ENCODE results near the gene UBE2QL1.

UBE2QL1 gene

DNA sequence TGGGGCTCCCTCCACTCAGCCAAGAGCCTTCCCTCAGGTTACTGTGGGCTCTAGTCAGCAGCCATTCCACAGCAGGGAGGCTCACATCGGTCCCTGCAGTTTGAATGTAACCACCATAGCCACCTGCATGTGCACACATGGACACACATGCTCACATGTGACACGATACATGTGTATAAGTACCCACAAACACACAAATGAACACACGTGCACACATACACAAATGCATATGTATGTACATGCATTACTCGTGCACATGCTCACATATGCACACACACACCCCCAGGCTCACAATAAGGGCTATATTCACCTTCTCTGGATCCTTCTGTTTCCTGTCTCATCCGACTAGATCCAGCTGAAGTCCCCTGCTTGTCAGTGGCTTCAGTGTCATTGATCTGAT is 36.2 kb downstream of the UBE2QL1 start:
- TF ChIP-seq SNAI2 (CRISPR knock-in tag; IDR thresholded peaks at IDR 0.05) (no peak), GLIS3 (CRISPR knock-in tag; IDR thresholded peaks at IDR 0.05) (no peak), ZNF70 (CRISPR knock-in tag; IDR thresholded peaks at IDR 0.05) (no peak), CREB5 (CRISPR knock-in tag; IDR thresholded peaks at IDR 0.05; ENCODE audit: low read depth) (no peak), OSR1 (CRISPR knock-in tag; IDR thresholded peaks at IDR 0.05) (no peak), TOX (CRISPR knock-in tag; IDR thresholded peaks at IDR 0.05; ENCODE audit: borderline replicate concordance) (no peak), CSRNP3 (CRISPR knock-in tag; IDR thresholded peaks at IDR 0.05) (no peak)
- TF ChIP-seq, protein P1, sequence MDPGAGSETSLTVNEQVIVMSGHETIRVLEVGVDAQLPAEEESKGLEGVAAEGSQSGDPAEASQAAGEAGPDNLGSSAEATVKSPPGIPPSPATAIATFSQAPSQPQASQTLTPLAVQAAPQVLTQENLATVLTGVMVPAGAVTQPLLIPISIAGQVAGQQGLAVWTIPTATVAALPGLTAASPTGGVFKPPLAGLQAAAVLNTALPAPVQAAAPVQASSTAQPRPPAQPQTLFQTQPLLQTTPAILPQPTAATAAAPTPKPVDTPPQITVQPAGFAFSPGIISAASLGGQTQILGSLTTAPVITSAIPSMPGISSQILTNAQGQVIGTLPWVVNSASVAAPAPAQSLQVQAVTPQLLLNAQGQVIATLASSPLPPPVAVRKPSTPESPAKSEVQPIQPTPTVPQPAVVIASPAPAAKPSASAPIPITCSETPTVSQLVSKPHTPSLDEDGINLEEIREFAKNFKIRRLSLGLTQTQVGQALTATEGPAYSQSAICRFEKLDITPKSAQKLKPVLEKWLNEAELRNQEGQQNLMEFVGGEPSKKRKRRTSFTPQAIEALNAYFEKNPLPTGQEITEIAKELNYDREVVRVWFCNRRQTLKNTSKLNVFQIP (CRISPR knock-in tag; IDR thresholded peaks at IDR 0.05; ENCODE audit: borderline replicate concordance, low read depth), result no peak

DNA sequence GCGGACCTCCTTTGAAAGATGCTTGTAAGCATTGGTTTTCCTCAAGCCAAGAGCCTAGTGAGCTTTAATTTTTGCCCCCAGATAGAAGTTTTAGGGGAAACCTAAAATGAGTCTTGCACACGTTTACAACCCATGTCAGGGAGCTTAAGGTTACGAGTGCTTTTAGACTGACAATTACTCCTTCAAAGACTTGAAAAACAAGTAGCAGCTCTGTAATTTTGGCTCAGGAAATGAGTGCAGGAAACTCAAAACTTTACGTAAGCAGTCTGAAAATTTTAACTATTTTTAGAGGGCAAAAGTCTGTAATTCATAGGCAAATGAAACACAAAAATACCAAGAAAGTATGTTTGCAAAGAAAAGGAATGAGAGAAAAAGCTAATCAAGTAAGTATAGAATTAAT is 36.8 kb downstream of the UBE2QL1 start:
- ATAC-seq, result no peak
- no peak for TF ChIP-seq GLIS3 (CRISPR knock-in tag; IDR thresholded peaks at IDR 0.05)
- TF ChIP-seq ESRRG (CRISPR knock-in tag; IDR thresholded peaks at IDR 0.05), result no peak
- no peak for TF ChIP-seq PPARA (CRISPR knock-in tag; IDR thresholded peaks at IDR 0.05; ENCODE audit: borderline replicate concordance)
- TF ChIP-seq ISL1 (CRISPR knock-in tag; IDR thresholded peaks at IDR 0.05), result no peak
- TF ChIP-seq CREB5 (CRISPR knock-in tag; IDR thresholded peaks at IDR 0.05; ENCODE audit: low read depth), result no peak

More for the DNA sequence above, 36.2 kb downstream of the UBE2QL1 start:
- no peak for ATAC-seq

DNA sequence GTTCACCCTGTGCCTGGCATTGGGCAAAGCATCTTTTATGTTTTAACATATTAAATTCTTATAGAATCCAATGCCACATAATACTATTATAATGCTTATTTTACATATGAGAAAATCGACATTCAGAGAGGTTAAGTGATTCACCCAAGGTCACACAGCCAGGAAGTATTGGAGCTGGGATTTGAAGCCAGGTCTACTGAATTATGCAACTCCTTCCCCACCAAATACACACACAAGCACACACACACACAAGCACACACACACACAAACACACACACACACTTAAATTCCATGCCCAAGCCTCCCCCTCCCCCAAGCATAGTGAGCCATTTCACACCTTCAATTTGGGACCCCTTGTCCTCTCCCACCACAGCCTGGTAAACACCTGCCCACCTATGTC is 37.4 kb downstream of the UBE2QL1 start:
- no peak for ATAC-seq
- TF ChIP-seq RARB (CRISPR knock-in tag; IDR thresholded peaks at IDR 0.05), result no peak
- TF ChIP-seq ARNTL (CRISPR knock-in tag; IDR thresholded peaks at IDR 0.05; ENCODE audit: borderline replicate concordance, low read depth), result no peak
- TF ChIP-seq, protein P2, sequence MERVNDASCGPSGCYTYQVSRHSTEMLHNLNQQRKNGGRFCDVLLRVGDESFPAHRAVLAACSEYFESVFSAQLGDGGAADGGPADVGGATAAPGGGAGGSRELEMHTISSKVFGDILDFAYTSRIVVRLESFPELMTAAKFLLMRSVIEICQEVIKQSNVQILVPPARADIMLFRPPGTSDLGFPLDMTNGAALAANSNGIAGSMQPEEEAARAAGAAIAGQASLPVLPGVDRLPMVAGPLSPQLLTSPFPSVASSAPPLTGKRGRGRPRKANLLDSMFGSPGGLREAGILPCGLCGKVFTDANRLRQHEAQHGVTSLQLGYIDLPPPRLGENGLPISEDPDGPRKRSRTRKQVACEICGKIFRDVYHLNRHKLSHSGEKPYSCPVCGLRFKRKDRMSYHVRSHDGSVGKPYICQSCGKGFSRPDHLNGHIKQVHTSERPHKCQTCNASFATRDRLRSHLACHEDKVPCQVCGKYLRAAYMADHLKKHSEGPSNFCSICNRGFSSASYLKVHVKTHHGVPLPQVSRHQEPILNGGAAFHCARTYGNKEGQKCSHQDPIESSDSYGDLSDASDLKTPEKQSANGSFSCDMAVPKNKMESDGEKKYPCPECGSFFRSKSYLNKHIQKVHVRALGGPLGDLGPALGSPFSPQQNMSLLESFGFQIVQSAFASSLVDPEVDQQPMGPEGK (CRISPR knock-in tag; IDR thresholded peaks at IDR 0.05; ENCODE audit: borderline replicate concordance), result no peak
- TF ChIP-seq ZFP30 (CRISPR knock-in tag; IDR thresholded peaks at IDR 0.05), result no peak
- no peak for TF ChIP-seq CSDC2 (CRISPR knock-in tag; IDR thresholded peaks at IDR 0.05)
- no peak for TF ChIP-seq OSR1 (CRISPR knock-in tag; IDR thresholded peaks at IDR 0.05)
- TF ChIP-seq TCF4 (CRISPR knock-in tag; IDR thresholded peaks at IDR 0.05; ENCODE audit: borderline replicate concordance), result no peak
- no peak for TF ChIP-seq ZFP3 (CRISPR knock-in tag; IDR thresholded peaks at IDR 0.05)
- no peak for TF ChIP-seq ZNF565 (CRISPR knock-in tag; conservative IDR thresholded peaks at IDR 0.05; ENCODE audit: low read depth)
- TF ChIP-seq, protein P3, sequence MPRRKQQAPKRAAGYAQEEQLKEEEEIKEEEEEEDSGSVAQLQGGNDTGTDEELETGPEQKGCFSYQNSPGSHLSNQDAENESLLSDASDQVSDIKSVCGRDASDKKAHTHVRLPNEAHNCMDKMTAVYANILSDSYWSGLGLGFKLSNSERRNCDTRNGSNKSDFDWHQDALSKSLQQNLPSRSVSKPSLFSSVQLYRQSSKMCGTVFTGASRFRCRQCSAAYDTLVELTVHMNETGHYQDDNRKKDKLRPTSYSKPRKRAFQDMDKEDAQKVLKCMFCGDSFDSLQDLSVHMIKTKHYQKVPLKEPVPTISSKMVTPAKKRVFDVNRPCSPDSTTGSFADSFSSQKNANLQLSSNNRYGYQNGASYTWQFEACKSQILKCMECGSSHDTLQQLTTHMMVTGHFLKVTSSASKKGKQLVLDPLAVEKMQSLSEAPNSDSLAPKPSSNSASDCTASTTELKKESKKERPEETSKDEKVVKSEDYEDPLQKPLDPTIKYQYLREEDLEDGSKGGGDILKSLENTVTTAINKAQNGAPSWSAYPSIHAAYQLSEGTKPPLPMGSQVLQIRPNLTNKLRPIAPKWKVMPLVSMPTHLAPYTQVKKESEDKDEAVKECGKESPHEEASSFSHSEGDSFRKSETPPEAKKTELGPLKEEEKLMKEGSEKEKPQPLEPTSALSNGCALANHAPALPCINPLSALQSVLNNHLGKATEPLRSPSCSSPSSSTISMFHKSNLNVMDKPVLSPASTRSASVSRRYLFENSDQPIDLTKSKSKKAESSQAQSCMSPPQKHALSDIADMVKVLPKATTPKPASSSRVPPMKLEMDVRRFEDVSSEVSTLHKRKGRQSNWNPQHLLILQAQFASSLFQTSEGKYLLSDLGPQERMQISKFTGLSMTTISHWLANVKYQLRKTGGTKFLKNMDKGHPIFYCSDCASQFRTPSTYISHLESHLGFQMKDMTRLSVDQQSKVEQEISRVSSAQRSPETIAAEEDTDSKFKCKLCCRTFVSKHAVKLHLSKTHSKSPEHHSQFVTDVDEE (CRISPR knock-in tag; IDR thresholded peaks at IDR 0.05), result no peak
- TF ChIP-seq ZNF8 (CRISPR knock-in tag; IDR thresholded peaks at IDR 0.05), result no peak
- no peak for TF ChIP-seq ZNF70 (CRISPR knock-in tag; IDR thresholded peaks at IDR 0.05)
- TF ChIP-seq ISL1 (CRISPR knock-in tag; IDR thresholded peaks at IDR 0.05), result no peak
- no peak for TF ChIP-seq TOX (CRISPR knock-in tag; IDR thresholded peaks at IDR 0.05; ENCODE audit: borderline replicate concordance)
- TF ChIP-seq BACH2 (CRISPR knock-in tag; IDR thresholded peaks at IDR 0.05; ENCODE audit: borderline replicate concordance), result no peak
- TF ChIP-seq CREB5 (CRISPR knock-in tag; IDR thresholded peaks at IDR 0.05; ENCODE audit: low read depth), result no peak
- no peak for TF ChIP-seq PPARA (CRISPR knock-in tag; IDR thresholded peaks at IDR 0.05; ENCODE audit: borderline replicate concordance)
- no peak for TF ChIP-seq SNAI2 (CRISPR knock-in tag; IDR thresholded peaks at IDR 0.05)
- TF ChIP-seq ZC3H10 (CRISPR knock-in tag; IDR thresholded peaks at IDR 0.05), result no peak
- no peak for TF ChIP-seq CSRNP3 (CRISPR knock-in tag; IDR thresholded peaks at IDR 0.05)
